Activated B cell treated with CpG ODN at 0.5 μM for 24 hours (primary cell): ENCODE results near the gene GPR18. TPM values are rescaled to one million over a fixed set of nuclear protein-coding genes. Genes with fewer than 3 reads are reported as not detected.
"Not testable (repeated sequence)": the region's sequence is repeated elsewhere in the genome, so short reads cannot be mapped to it uniquely, and the experiment has no call there.

Source experiments
- ATAC-seq: fragments of 200-7000 bp; cut with Tn5 transposase; one replicate; pipeline ENCODE4 v1.10.0; 2021; ENCODE audit warnings: low read depth, mild to moderate bottlenecking, moderate library complexity
- CTCF ChIA-PET: fragments of 350-600 bp; sonication (Branson Sonifier 250); formaldehyde crosslinking; loops from one replicate; lab custom pipeline; 2021; ENCODE audit warnings: antibody characterized with exemption; lab: Charles Lee
- POLR2A ChIA-PET: fragments of 350-600 bp; sonication (Branson Sonifier 250); formaldehyde crosslinking; loops from one replicate; lab custom pipeline; 2021; ENCODE audit warnings: antibody characterized with exemption; lab: Charles Lee
- DNase-seq: peaks from one replicate; pipeline ENCODE4 v3.0.0; 2022
- H3K27ac Mint-ChIP-seq: one replicate; pipeline ENCODE4 v1.8.0; 2020; ENCODE audit warnings: mixed read lengths
- H3K27me3 Mint-ChIP-seq: one replicate; pipeline ENCODE4 v1.8.0; 2021; ENCODE audit warnings: mixed read lengths
- H3K36me3 Mint-ChIP-seq: one replicate; pipeline ENCODE4 v1.8.0; 2021; ENCODE audit warnings: low read depth, mixed read lengths
- H3K4me1 Mint-ChIP-seq: one replicate; pipeline ENCODE4 v1.8.0; 2021; ENCODE audit warnings: mixed read lengths
- H3K4me3 Mint-ChIP-seq: one replicate; pipeline ENCODE4 v1.8.0; 2020; ENCODE audit warnings: mild to moderate bottlenecking, mixed read lengths
- H3K9me3 Mint-ChIP-seq: one replicate; pipeline ENCODE4 v1.8.0; 2020; ENCODE audit warnings: mixed read lengths
- intact Hi-C: fragments of 100-400 bp; cut with micrococcal nuclease; formaldehyde crosslinking; loops from one replicate; pipeline ENCODE4 v1.15.1; 2024
- total RNA-seq: library from RNA; stranded (reverse); gene quantifications from 2 replicates; pipeline ENCODE4 v1.2.3, GENCODE V29; 2022
- TF ChIP-seq, protein P1 (sequence below): fragments of 200-600 bp; IDR thresholded peaks from one replicate; pipeline ENCODE4 v1.8.0; 2022; ENCODE audit warnings: antibody characterized with exemption, mild to moderate bottlenecking

GPR18 gene
- total RNA-seq, 1 donor from 2014 or later, result 29.0 TPM

DNA sequence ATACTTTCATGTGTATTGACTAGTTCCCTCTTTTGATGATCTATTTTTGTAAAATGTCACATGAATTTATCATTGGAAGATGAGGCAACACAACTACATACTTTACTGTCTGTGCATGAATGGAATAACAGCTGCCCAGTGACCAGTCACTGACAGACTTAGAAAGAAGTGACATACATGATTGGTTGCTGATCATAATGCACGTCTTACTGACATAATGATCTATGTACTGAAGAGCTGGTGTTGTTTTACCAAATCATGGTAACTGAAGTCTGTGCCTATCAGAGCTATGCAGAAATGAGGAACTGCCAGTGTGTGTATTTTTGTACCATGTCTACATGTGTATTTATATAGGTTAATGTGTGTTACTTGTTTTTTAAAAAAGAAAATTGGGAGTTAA is 26.5 kb downstream of the GPR18 start:
- intact Hi-C loops, result no loop called here
- ChIA-PET POLR2A (interaction anchor here (0.6 to 5.3 kb wide), 8 partner anchors 8 to 271 kb away, joined by 3 to 57 read pairs (median 8); partner anchors contain the start of genes GPR18 and UBAC2), CTCF (interaction anchor here (0.8 to 1.7 kb wide), 5 partner anchors 17 to 34 kb away, joined by 3 to 5 read pairs (median 3); no protein-coding TSS in a partner anchor)
- peak overlapping the region; percentile 49 for H3K4me3 Mint-ChIP-seq
- H3K27me3 Mint-ChIP-seq, result no peaks in the 10 kb centered on the region
- TF ChIP-seq, protein P1, sequence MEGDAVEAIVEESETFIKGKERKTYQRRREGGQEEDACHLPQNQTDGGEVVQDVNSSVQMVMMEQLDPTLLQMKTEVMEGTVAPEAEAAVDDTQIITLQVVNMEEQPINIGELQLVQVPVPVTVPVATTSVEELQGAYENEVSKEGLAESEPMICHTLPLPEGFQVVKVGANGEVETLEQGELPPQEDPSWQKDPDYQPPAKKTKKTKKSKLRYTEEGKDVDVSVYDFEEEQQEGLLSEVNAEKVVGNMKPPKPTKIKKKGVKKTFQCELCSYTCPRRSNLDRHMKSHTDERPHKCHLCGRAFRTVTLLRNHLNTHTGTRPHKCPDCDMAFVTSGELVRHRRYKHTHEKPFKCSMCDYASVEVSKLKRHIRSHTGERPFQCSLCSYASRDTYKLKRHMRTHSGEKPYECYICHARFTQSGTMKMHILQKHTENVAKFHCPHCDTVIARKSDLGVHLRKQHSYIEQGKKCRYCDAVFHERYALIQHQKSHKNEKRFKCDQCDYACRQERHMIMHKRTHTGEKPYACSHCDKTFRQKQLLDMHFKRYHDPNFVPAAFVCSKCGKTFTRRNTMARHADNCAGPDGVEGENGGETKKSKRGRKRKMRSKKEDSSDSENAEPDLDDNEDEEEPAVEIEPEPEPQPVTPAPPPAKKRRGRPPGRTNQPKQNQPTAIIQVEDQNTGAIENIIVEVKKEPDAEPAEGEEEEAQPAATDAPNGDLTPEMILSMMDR, result no peak
- peak overlapping the region; percentile 73 for H3K27ac Mint-ChIP-seq
- DNase-seq, result no peak
- H3K9me3 Mint-ChIP-seq, result no peaks in the 10 kb centered on the region
- H3K4me1 Mint-ChIP-seq, result peaks cover 84% of the 10 kb centered on the region
- peak; percentile 43 for ATAC-seq
- H3K36me3 Mint-ChIP-seq, result peaks cover 11% of the 10 kb centered on the region

DNA sequence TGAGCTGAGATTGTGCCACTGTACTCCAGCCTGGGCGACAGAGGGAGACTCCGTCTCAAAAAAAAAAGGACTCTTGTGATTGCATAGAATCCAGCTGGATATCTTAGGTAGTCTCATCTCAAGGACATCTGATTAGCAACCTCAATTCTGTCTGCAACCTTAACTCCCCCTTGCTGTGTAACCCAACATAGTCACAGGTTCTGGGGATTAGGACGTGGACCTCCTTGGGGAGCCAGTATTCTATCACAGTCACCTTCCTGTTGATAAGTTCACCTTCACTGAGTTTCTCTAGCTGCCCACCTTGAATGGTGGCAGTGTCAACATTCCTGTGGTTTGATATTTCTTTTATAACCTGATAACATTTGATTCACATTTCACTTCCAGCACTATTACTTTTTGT is 27.2 kb downstream of the GPR18 start:
- TF ChIP-seq, protein P1, result no peak
- CTCF ChIA-PET, result interaction anchor here (1.0 to 1.1 kb wide), 2 partner anchors 29 to 54 kb away, joined by 3 to 5 read pairs; no protein-coding TSS in a partner anchor
- intact Hi-C loops, result no loop called here

DNA sequence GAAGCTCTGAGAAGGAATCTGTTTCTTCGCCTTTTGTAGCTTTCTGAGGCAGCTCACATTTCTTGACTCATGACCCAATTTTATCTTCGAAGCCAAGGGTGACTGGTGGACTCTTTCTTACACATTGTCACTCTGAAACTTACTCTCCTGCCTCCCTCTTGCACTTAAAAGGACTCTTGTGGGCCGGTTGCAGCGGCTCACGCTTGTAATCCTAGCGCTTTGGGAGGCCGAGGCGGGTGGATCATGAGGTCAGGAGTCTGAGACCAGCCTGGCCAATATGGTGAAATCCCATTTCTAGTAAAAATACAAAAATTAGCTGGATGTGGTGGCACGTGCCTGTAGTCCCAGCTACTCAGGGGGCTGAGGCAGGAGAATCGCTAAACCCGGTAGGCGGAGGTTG is 27.6 kb downstream of the GPR18 start:
- ChIA-PET POLR2A (interaction anchor here (0.7 to 5.3 kb wide), 6 partner anchors 14 to 28 kb away, joined by 3 to 57 read pairs (median 9); partner anchors contain the start of genes GPR18 and UBAC2), CTCF (interaction anchor here (1.0 to 1.1 kb wide), 2 partner anchors 29 to 53 kb away, joined by 3 to 5 read pairs; no protein-coding TSS in a partner anchor)
- H3K27ac Mint-ChIP-seq, DNase-seq, H3K4me3 Mint-ChIP-seq, ATAC-seq, intact Hi-C loops, H3K9me3 Mint-ChIP-seq, H3K27me3 Mint-ChIP-seq: not testable (repeated sequence)
- H3K4me1 Mint-ChIP-seq, result peaks cover 85% of the 10 kb centered on the region
- peaks cover 15% of the 10 kb centered on the region for H3K36me3 Mint-ChIP-seq

More for the DNA sequence above, 27.2 kb downstream of the GPR18 start:
- no peak for DNase-seq
- Mint-ChIP-seq H3K4me3 (no peak overlapping the region), H3K36me3 (peaks cover 15% of the 10 kb centered on the region), H3K27me3 (no peaks in the 10 kb centered on the region), H3K9me3 (no peaks in the 10 kb centered on the region), H3K27ac (no peak overlapping the region), H3K4me1 (peaks cover 84% of the 10 kb centered on the region)
- POLR2A ChIA-PET, result interaction anchor here (0.7 to 5.3 kb wide), 7 partner anchors 14 to 28 kb away, joined by 3 to 57 read pairs (median 8); partner anchors contain the start of genes GPR18 and UBAC2
- ATAC-seq, result no peak

DNA sequence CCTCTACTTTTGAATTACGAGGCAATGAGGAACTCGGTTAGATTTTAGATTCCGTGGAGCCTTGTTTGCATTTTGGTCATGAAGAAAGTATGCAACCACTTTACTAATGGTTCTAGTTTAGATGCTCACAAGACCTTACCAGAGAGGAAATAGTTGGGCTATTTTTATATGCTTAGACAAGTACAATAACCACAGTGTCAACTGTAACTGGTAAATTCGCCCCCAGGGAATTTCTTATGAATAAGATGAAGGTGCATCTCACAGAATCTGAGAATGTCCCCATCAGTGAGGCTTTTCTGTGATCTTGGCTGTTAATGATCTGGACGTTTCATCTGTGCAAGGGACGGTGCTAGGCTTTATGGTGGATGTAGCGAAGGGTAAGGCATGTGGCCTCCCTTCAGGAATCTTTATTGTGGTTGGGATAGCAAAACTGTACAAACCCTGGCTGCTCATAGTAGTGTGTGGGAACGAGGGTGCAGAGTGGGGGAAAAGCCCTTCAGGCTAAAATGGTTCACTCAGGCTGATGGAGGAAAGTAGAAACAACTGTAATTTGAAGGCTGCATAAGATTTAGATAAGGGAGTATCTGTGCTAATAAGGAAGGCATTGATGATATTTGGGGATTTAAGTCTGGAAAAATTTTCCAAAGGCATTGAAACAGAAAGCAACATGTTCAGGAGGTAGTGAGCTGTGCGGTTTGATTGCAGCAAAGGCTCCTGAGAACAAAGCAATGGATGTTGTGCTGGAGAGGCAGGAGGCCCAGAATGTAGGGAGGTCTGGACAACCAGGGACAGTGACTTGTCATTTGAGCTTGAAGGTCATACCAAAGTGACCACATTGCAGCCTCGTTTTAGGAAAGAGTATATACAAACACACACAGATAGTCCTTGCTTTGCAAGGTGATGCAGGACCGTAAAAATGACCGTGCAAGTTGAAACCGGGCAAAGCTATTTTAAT is 29.2 kb downstream of the GPR18 start:
- peak; percentile 83 for ATAC-seq
- intact Hi-C loops, result loop anchor here (1.0 to 2.0 kb wide), 8 partner anchors 9 to 54 kb away; partner anchors contain the start of gene UBAC2

More for the DNA sequence above, 29.2 kb downstream of the GPR18 start:
- Mint-ChIP-seq H3K4me1 (peaks cover 87% of the 10 kb centered on the region), H3K9me3 (no peaks in the 10 kb centered on the region), H3K27me3 (no peaks in the 10 kb centered on the region), H3K36me3 (peaks cover 12% of the 10 kb centered on the region), H3K4me3 (peak overlapping the region; percentile 76), H3K27ac (peak overlapping the region; percentile 88)
- ChIA-PET CTCF (interaction anchor here (1.0 kb wide), 1 partner anchor 37 kb away, joined by 3 read pairs; no protein-coding TSS in a partner anchor), POLR2A (interaction anchor here (1.0 to 1.2 kb wide), 3 partner anchors 9 to 29 kb away, joined by 4 to 7 read pairs (median 4); partner anchors contain the start of gene UBAC2)
- TF ChIP-seq, protein P1, result no peak
- no peak for DNase-seq
